ENCODE data around the gene DIP2A. TPM values are rescaled to one million over a fixed set of nuclear protein-coding genes. Genes with fewer than 3 reads are reported as not detected.

Gene DIP2A
- total and polyA plus RNA-seq, 2 of the 8 experiments (the other 6 are each of a cell fraction or from before 2014, with no cell fraction given), result 16.0 to 27.1 TPM

DNA sequence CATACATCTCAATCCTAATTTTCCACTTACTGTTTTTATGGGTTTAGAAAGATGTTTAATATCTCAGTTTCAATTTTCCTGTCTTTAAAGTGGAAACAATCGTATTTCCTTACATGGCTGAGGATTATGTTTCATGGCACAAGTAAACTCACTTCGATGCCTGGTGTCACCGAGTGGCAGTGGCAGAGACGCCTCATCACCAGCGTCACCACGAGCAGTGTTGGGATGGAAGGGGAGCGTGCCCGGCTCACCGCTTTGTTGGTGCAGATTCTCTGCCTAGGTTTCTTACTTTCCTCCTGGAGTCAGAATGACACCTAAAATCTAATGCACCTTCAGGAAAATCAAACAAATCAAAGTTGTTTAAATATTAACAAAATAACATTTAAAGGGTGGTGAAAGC is 48.2 kb upstream of the DIP2A start (continued):
- TF ChIP-seq, protein P1, sequence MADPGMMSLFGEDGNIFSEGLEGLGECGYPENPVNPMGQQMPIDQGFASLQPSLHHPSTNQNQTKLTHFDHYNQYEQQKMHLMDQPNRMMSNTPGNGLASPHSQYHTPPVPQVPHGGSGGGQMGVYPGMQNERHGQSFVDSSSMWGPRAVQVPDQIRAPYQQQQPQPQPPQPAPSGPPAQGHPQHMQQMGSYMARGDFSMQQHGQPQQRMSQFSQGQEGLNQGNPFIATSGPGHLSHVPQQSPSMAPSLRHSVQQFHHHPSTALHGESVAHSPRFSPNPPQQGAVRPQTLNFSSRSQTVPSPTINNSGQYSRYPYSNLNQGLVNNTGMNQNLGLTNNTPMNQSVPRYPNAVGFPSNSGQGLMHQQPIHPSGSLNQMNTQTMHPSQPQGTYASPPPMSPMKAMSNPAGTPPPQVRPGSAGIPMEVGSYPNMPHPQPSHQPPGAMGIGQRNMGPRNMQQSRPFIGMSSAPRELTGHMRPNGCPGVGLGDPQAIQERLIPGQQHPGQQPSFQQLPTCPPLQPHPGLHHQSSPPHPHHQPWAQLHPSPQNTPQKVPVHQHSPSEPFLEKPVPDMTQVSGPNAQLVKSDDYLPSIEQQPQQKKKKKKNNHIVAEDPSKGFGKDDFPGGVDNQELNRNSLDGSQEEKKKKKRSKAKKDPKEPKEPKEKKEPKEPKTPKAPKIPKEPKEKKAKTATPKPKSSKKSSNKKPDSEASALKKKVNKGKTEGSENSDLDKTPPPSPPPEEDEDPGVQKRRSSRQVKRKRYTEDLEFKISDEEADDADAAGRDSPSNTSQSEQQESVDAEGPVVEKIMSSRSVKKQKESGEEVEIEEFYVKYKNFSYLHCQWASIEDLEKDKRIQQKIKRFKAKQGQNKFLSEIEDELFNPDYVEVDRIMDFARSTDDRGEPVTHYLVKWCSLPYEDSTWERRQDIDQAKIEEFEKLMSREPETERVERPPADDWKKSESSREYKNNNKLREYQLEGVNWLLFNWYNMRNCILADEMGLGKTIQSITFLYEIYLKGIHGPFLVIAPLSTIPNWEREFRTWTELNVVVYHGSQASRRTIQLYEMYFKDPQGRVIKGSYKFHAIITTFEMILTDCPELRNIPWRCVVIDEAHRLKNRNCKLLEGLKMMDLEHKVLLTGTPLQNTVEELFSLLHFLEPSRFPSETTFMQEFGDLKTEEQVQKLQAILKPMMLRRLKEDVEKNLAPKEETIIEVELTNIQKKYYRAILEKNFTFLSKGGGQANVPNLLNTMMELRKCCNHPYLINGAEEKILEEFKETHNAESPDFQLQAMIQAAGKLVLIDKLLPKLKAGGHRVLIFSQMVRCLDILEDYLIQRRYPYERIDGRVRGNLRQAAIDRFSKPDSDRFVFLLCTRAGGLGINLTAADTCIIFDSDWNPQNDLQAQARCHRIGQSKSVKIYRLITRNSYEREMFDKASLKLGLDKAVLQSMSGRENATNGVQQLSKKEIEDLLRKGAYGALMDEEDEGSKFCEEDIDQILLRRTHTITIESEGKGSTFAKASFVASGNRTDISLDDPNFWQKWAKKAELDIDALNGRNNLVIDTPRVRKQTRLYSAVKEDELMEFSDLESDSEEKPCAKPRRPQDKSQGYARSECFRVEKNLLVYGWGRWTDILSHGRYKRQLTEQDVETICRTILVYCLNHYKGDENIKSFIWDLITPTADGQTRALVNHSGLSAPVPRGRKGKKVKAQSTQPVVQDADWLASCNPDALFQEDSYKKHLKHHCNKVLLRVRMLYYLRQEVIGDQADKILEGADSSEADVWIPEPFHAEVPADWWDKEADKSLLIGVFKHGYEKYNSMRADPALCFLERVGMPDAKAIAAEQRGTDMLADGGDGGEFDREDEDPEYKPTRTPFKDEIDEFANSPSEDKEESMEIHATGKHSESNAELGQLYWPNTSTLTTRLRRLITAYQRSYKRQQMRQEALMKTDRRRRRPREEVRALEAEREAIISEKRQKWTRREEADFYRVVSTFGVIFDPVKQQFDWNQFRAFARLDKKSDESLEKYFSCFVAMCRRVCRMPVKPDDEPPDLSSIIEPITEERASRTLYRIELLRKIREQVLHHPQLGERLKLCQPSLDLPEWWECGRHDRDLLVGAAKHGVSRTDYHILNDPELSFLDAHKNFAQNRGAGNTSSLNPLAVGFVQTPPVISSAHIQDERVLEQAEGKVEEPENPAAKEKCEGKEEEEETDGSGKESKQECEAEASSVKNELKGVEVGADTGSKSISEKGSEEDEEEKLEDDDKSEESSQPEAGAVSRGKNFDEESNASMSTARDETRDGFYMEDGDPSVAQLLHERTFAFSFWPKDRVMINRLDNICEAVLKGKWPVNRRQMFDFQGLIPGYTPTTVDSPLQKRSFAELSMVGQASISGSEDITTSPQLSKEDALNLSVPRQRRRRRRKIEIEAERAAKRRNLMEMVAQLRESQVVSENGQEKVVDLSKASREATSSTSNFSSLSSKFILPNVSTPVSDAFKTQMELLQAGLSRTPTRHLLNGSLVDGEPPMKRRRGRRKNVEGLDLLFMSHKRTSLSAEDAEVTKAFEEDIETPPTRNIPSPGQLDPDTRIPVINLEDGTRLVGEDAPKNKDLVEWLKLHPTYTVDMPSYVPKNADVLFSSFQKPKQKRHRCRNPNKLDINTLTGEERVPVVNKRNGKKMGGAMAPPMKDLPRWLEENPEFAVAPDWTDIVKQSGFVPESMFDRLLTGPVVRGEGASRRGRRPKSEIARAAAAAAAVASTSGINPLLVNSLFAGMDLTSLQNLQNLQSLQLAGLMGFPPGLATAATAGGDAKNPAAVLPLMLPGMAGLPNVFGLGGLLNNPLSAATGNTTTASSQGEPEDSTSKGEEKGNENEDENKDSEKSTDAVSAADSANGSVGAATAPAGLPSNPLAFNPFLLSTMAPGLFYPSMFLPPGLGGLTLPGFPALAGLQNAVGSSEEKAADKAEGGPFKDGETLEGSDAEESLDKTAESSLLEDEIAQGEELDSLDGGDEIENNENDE (IDR thresholded peaks at IDR 0.05; ENCODE audit: insufficient replicate concordance, low read length), result no peak
- TF ChIP-seq ZNF274 (IDR thresholded peaks at IDR 0.05; ENCODE audit: borderline replicate concordance, extremely low read depth, low read length) (no peak), CBX8 (IDR thresholded peaks at IDR 0.05; ENCODE audit: borderline replicate concordance, low read depth, low read length) (no peak), SP1 (IDR thresholded peaks at IDR 0.05; ENCODE audit: low read depth, low read length) (no peak), ATF2 (IDR thresholded peaks at IDR 0.05; ENCODE audit: low read length) (no peak), EGR1 (IDR thresholded peaks at IDR 0.05; ENCODE audit: borderline replicate concordance, low read depth, low read length) (no peak), GABPA (IDR thresholded peaks at IDR 0.05; ENCODE audit: borderline replicate concordance, insufficient read depth, low read length) (no peak), SIN3A (conservative IDR thresholded peaks at IDR 0.05 in 1 of 2, IDR thresholded peaks at IDR 0.05 in 1 of 2; ENCODE audit: low read depth in 1 of 2, low read length in 2 of 2) (no peak)
- TF ChIP-seq, protein P2, sequence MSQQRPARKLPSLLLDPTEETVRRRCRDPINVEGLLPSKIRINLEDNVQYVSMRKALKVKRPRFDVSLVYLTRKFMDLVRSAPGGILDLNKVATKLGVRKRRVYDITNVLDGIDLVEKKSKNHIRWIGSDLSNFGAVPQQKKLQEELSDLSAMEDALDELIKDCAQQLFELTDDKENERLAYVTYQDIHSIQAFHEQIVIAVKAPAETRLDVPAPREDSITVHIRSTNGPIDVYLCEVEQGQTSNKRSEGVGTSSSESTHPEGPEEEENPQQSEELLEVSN (IDR thresholded peaks at IDR 0.05), result no peak
